Fibroblast of upper back skin (primary cell): ENCODE results near the gene RAB9B.
"Not testable (repeated sequence)": the region's sequence is repeated elsewhere in the genome, so short reads cannot be mapped to it uniquely, and the experiment has no call there.

Experiments used
- DNase-seq: peaks from one replicate; pipeline ENCODE4 v3.0.0-alpha.2; 2013

The RAB9B gene

GRCh38 chrX:103831803-103832544 lies at the start of gene RAB9B:
Gene RAB9B, minus strand, starts transcription at chrX:103832257. Its CDS starts 6,473 bp downstream, at chrX:103825784.
- peak; percentile 40 for DNase-seq

GRCh38 chrX:103879339-103879738 lies 47.3 kb upstream of the RAB9B start:
- peak; percentile 49 for DNase-seq

GRCh38 chrX:103878466-103879122 lies 46.5 kb upstream of the RAB9B start:
- peak; percentile 80 for DNase-seq

- no peak for DNase-seq
These were observed 45.5 kb upstream of the RAB9B start for GRCh38 chrX:103877571-103877970.

- DNase-seq: no peak
These were observed 33.0 kb upstream of the RAB9B start for GRCh38 chrX:103864886-103865534.

GRCh38 chrX:103864149-103864548 lies 32.1 kb upstream of the RAB9B start:
- no peak for DNase-seq

- no peak for DNase-seq
These were observed 29.1 kb upstream of the RAB9B start for GRCh38 chrX:103861200-103861599.

- no peak for DNase-seq
These were observed 17.5 kb upstream of the RAB9B start for GRCh38 chrX:103849558-103849957.

- peak; percentile 67 for DNase-seq
These were observed 15.3 kb upstream of the RAB9B start for GRCh38 chrX:103847174-103847870.

GRCh38 chrX:103846386-103846785 lies 14.3 kb upstream of the RAB9B start:
- peak; percentile 57 for DNase-seq

- DNase-seq: peak; percentile 89
These were observed 13.2 kb upstream of the RAB9B start for GRCh38 chrX:103845165-103845653.

- DNase-seq: no peak
These were observed 7.3 kb upstream of the RAB9B start for GRCh38 chrX:103839404-103839803.

GRCh38 chrX:103831342-103831802 lies 685 bp downstream of the RAB9B start:
- no peak for DNase-seq

GRCh38 chrX:103830848-103831247 lies 1.2 kb downstream of the RAB9B start:
- DNase-seq: no peak

GRCh38 chrX:103828529-103828928 lies 3.5 kb downstream of the RAB9B start:
- no peak for DNase-seq

- DNase-seq: no peak
These were observed 6.2 kb downstream of the RAB9B start for GRCh38 chrX:103825881-103826280.

GRCh38 chrX:103823591-103823990 lies 8.5 kb downstream of the RAB9B start:
- DNase-seq: peak; percentile 46

- not testable (repeated sequence) for DNase-seq
These were observed 11.3 kb downstream of the RAB9B start for GRCh38 chrX:103820802-103821201.

GRCh38 chrX:103818842-103819619 lies 13.0 kb downstream of the RAB9B start:
- DNase-seq: no peak

GRCh38 chrX:103817502-103817901 lies 14.6 kb downstream of the RAB9B start:
- peak; percentile 44 for DNase-seq

- DNase-seq: not testable (repeated sequence)
These were observed 15.0 kb downstream of the RAB9B start for GRCh38 chrX:103817101-103817500.

- no peak for DNase-seq
These were observed 20.2 kb downstream of the RAB9B start for GRCh38 chrX:103811858-103812257.
